ENCODE measurements around the gene MAG. TPM values are rescaled to one million over a fixed set of nuclear protein-coding genes. Genes with fewer than 3 reads are reported as not detected.

MAG gene
- total RNA-seq, 1 experiment from 2014 or later: 0.17 TPM

DNA sequence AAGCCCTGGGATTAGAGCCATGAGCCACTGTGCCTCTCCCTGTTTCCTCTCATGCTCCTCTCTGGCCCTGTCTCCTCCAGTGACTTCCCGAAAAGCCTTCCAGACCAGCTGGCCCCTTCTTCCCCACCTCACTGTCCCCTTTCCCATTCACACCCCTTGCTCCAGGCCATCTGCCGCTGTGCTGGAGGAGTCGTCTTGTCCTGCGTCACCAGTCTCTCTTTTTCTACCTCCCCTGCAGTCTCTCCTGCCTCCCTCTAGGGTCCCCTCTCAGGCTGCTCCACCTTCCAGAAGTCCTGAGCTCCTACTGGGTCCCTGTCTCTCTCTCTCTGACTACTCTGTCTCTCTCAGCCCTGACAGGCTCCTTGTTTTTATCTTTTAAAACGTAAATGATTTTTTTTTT is 50.5 kb downstream of the MAG start:
- TF ChIP-seq SRF (IDR thresholded peaks at IDR 0.05; ENCODE audit: low read depth) (no peak), EZH2phosphoT487 (IDR thresholded peaks at IDR 0.05; ENCODE audit: borderline replicate concordance) (no peak), ZNF274 (IDR thresholded peaks at IDR 0.05; ENCODE audit: low read depth, low read length) (no peak), POLR2AphosphoS5 (IDR thresholded peaks at IDR 0.05; ENCODE audit: low read depth, low read length) (no peak)
- TF ChIP-seq, protein P1, sequence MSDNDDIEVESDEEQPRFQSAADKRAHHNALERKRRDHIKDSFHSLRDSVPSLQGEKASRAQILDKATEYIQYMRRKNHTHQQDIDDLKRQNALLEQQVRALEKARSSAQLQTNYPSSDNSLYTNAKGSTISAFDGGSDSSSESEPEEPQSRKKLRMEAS (IDR thresholded peaks at IDR 0.05): no peak
- TF ChIP-seq, protein P2, sequence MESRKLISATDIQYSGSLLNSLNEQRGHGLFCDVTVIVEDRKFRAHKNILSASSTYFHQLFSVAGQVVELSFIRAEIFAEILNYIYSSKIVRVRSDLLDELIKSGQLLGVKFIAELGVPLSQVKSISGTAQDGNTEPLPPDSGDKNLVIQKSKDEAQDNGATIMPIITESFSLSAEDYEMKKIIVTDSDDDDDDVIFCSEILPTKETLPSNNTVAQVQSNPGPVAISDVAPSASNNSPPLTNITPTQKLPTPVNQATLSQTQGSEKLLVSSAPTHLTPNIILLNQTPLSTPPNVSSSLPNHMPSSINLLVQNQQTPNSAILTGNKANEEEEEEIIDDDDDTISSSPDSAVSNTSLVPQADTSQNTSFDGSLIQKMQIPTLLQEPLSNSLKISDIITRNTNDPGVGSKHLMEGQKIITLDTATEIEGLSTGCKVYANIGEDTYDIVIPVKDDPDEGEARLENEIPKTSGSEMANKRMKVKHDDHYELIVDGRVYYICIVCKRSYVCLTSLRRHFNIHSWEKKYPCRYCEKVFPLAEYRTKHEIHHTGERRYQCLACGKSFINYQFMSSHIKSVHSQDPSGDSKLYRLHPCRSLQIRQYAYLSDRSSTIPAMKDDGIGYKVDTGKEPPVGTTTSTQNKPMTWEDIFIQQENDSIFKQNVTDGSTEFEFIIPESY (IDR thresholded peaks at IDR 0.05; ENCODE audit: extremely low read depth, insufficient replicate concordance, low read length): no peak
- TF ChIP-seq, protein P3, sequence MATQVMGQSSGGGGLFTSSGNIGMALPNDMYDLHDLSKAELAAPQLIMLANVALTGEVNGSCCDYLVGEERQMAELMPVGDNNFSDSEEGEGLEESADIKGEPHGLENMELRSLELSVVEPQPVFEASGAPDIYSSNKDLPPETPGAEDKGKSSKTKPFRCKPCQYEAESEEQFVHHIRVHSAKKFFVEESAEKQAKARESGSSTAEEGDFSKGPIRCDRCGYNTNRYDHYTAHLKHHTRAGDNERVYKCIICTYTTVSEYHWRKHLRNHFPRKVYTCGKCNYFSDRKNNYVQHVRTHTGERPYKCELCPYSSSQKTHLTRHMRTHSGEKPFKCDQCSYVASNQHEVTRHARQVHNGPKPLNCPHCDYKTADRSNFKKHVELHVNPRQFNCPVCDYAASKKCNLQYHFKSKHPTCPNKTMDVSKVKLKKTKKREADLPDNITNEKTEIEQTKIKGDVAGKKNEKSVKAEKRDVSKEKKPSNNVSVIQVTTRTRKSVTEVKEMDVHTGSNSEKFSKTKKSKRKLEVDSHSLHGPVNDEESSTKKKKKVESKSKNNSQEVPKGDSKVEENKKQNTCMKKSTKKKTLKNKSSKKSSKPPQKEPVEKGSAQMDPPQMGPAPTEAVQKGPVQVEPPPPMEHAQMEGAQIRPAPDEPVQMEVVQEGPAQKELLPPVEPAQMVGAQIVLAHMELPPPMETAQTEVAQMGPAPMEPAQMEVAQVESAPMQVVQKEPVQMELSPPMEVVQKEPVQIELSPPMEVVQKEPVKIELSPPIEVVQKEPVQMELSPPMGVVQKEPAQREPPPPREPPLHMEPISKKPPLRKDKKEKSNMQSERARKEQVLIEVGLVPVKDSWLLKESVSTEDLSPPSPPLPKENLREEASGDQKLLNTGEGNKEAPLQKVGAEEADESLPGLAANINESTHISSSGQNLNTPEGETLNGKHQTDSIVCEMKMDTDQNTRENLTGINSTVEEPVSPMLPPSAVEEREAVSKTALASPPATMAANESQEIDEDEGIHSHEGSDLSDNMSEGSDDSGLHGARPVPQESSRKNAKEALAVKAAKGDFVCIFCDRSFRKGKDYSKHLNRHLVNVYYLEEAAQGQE (IDR thresholded peaks at IDR 0.05; ENCODE audit: low read depth): no peak
- Histone ChIP-seq H3K4me2 (ENCODE audit: low read length) (no peak overlapping the region), H3K9me3 (ENCODE audit: control insufficient read depth in 1 of 2, insufficient read depth in 1 of 2, low read depth in 1 of 2, low read length in 2 of 2) (no peaks in the 10 kb centered on the region), H3K27me3 (ENCODE audit: insufficient read depth, low read length) (no peaks in the 10 kb centered on the region), H3K9ac (ENCODE audit: low read length) (no peak overlapping the region), H3K4me1 (ENCODE audit: control insufficient read depth in 1 of 2, insufficient read depth in 2 of 2, low read length in 2 of 2) (no peaks in the 10 kb centered on the region), H4K20me1 (ENCODE audit: insufficient read depth) (no peaks in the 10 kb centered on the region), H3K79me2 (ENCODE audit: insufficient read depth, low read length) (no peaks in the 10 kb centered on the region), H3K27ac (ENCODE audit: low read depth, low read length) (no peak overlapping the region), H3K9me2 (ENCODE audit: insufficient read depth) (no peaks in the 10 kb centered on the region), H3K36me3 (ENCODE audit: control insufficient read depth in 1 of 2, insufficient read depth in 2 of 2, low read length in 2 of 2) (no peaks in the 10 kb centered on the region), H2AFZ (ENCODE audit: low read depth, low read length, poor library complexity, severe bottlenecking) (no peak overlapping the region), H3K4me3 (replicated peaks in 1 of 2; ENCODE audit: low read depth in 1 of 2, low read length in 2 of 2) (no peak overlapping the region)
- POLR2A ChIA-PET: no interaction called here
- ATAC-seq: no peak
- intact Hi-C loops (cut with micrococcal nuclease): no loop called here
- BruUV-seq (replicated peaks): no TSS peak
- DNase-seq (ENCODE audit: low read depth, low spot score): no peak
- RAD21 ChIA-PET (ENCODE audit: low non-redundant PET in 1 of 2, low total read pairs in 2 of 2, uncharacterized antibody in 2 of 2, unreplicated experiment in 2 of 2): no interaction called here
- CTCF ChIA-PET: interaction anchor here (0.7 kb wide), 1 partner anchor 15 kb away, joined by 3 read pairs; no protein-coding TSS in a partner anchor

All from HCT116 (cell line).